A673 (cell line): Measurements from ENCODE around the gene INTS1.

Experiments
- CTCF ChIP-seq: fragments of 300-800, 200-600 bp; sonication (generic); conservative IDR thresholded peaks from 2 replicates; pipeline ENCODE4 v1.5.1; 2017; ENCODE audit warnings: low read depth, mild to moderate bottlenecking, antibody characterized with exemption, low read length, moderate library complexity, mixed read lengths
- EZH2 ChIP-seq: fragments of 200-600 bp; sonication (generic); IDR thresholded peaks from 2 replicates; pipeline ENCODE4 v1.6.1; 2017; ENCODE audit warnings: borderline replicate concordance, low read depth, mild to moderate bottlenecking, mixed read lengths, antibody characterized with exemption, low read length; ENCODE audit not compliant: poor library complexity, severe bottlenecking

GRCh38 chr7:1501487-1502270 lies 2.5 kb downstream of the INTS1 start:
- TF ChIP-seq CTCF (no peak), EZH2 (no peak)
